Upper lobe of right lung (tissue), 1 donor: ENCODE data around the gene PIM2. TPM values are rescaled to one million over a fixed set of nuclear protein-coding genes. Genes with fewer than 3 reads are reported as not detected.

Experiments
- ATAC-seq: fragments of 200-7000 bp; cut with Tn5 transposase; one replicate; pipeline ENCODE4 v1.9.1; 2020; ENCODE audit warnings: mild to moderate bottlenecking, moderate library complexity
- DNase-seq: peaks from one replicate; pipeline ENCODE4 v3.0.0-alpha.2; 2020
- H3K27ac ChIP-seq: fragments of 200-600 bp; one replicate; pipeline ENCODE4 v1.8.0; 2022
- H3K27me3 ChIP-seq: fragments of 200-600 bp; one replicate; pipeline ENCODE4 v1.8.0; 2022; ENCODE audit warnings: mild to moderate bottlenecking
- H3K36me3 ChIP-seq: fragments of 200-600 bp; one replicate; pipeline ENCODE4 v1.8.0; 2022
- H3K4me1 ChIP-seq: fragments of 200-600 bp; one replicate; pipeline ENCODE4 v1.8.0; 2022
- H3K4me3 ChIP-seq: fragments of 200-600 bp; one replicate; pipeline ENCODE4 v1.8.0; 2022; ENCODE audit warnings: mild to moderate bottlenecking
- H3K9me3 ChIP-seq: fragments of 200-600 bp; one replicate; pipeline ENCODE4 v1.8.0; 2022
- intact Hi-C: fragments of 100-400 bp; cut with DNase I; formaldehyde crosslinking; loops from one replicate; pipeline ENCODE4 v1.11.0; 2022
- total RNA-seq: library from RNA; stranded (reverse); fragmentation: NEBNext Ultra II Directional; extraction: Animal tissue kit (Norgen Biotek cat#: 25700); gene quantifications from one replicate; pipeline ENCODE4 v1.2.1, GENCODE V29; 2021
- TF ChIP-seq, protein P1 (sequence below): fragments of 200-600 bp; IDR thresholded peaks from one replicate; pipeline ENCODE4 v1.8.0; 2022; ENCODE audit warnings: antibody characterized with exemption
- donor health status: DM: no; HTN: yes; CAD: no; lungs with severe emphysema.

The PIM2 gene
- total RNA-seq, 1 donor from 2014 or later = 14.4 TPM

DNA sequence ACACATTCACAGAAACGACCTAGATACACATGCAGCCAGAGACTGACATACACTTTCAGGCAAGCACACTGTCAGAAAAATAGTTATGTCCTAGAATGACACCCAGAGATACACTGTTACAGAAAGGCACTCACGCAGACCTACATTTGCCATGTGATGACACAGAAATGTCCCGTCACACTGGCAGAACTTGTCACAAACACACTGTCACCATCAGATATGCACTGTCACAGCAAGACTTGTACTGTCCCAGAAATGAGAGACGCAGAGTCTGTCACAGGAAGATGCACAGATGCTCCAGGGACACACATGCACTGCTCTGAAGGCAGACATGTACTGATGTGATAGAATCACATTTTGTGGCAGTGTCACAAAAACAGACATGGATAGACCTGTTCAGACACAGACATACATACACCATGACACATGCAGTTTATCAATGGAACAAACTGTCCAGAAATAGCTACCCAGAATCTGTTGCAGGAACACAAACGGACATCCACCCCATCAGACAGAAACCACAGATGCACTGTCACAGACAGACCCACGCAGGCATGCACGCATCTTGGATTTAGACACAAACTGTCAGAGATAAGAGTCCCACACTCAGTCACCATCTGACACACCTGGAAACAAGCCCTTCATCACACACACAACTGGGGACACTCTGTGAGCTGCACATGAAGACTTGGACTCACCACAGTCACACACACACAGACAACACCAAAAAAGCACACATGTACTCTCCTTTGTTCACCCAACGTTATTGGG lies 1.3 kb upstream of the PIM2 start:
- peak overlapping the region; percentile 57 for H3K4me3 ChIP-seq
- DNase-seq (no peak), ATAC-seq (no peak)
- H3K36me3 ChIP-seq = peaks cover 13% of the 10 kb centered on the region
- intact Hi-C loops = no loop called here
- TF ChIP-seq, protein P1, sequence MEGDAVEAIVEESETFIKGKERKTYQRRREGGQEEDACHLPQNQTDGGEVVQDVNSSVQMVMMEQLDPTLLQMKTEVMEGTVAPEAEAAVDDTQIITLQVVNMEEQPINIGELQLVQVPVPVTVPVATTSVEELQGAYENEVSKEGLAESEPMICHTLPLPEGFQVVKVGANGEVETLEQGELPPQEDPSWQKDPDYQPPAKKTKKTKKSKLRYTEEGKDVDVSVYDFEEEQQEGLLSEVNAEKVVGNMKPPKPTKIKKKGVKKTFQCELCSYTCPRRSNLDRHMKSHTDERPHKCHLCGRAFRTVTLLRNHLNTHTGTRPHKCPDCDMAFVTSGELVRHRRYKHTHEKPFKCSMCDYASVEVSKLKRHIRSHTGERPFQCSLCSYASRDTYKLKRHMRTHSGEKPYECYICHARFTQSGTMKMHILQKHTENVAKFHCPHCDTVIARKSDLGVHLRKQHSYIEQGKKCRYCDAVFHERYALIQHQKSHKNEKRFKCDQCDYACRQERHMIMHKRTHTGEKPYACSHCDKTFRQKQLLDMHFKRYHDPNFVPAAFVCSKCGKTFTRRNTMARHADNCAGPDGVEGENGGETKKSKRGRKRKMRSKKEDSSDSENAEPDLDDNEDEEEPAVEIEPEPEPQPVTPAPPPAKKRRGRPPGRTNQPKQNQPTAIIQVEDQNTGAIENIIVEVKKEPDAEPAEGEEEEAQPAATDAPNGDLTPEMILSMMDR = no peak
- peaks cover 6% of the 10 kb centered on the region for H3K4me1 ChIP-seq
- peak overlapping the region; percentile 89 for H3K27ac ChIP-seq
- H3K27me3 ChIP-seq = no peaks in the 10 kb centered on the region
- no peaks in the 10 kb centered on the region for H3K9me3 ChIP-seq

GRCh38 chrX:48919360-48919841 lies 577 bp upstream of the PIM2 start:
- ATAC-seq = peak; percentile 3
- H3K4me3 ChIP-seq = peak overlapping the region; percentile 57
- H3K4me1 ChIP-seq = peaks cover 6% of the 10 kb centered on the region
- TF ChIP-seq, protein P1 = no peak
- H3K27me3 ChIP-seq = no peaks in the 10 kb centered on the region
- intact Hi-C loops = no loop called here
- no peak for DNase-seq
- no peaks in the 10 kb centered on the region for H3K9me3 ChIP-seq
- H3K27ac ChIP-seq = peak overlapping the region; percentile 89
- peaks cover 13% of the 10 kb centered on the region for H3K36me3 ChIP-seq

- no peaks in the 10 kb centered on the region for H3K9me3 ChIP-seq
- no peaks in the 10 kb centered on the region for H3K27me3 ChIP-seq
- peak overlapping the region; percentile 57 for H3K4me3 ChIP-seq
- TF ChIP-seq, protein P1 = no peak
- intact Hi-C loops = no loop called here
- ATAC-seq = no peak
- H3K4me1 ChIP-seq = peaks cover 6% of the 10 kb centered on the region
- DNase-seq = no peak
- H3K27ac ChIP-seq = peak overlapping the region; percentile 89
- peaks cover 9% of the 10 kb centered on the region for H3K36me3 ChIP-seq
Observed at GRCh38 chrX:48918301-48918642, 552 bp downstream of the PIM2 start.

DNA sequence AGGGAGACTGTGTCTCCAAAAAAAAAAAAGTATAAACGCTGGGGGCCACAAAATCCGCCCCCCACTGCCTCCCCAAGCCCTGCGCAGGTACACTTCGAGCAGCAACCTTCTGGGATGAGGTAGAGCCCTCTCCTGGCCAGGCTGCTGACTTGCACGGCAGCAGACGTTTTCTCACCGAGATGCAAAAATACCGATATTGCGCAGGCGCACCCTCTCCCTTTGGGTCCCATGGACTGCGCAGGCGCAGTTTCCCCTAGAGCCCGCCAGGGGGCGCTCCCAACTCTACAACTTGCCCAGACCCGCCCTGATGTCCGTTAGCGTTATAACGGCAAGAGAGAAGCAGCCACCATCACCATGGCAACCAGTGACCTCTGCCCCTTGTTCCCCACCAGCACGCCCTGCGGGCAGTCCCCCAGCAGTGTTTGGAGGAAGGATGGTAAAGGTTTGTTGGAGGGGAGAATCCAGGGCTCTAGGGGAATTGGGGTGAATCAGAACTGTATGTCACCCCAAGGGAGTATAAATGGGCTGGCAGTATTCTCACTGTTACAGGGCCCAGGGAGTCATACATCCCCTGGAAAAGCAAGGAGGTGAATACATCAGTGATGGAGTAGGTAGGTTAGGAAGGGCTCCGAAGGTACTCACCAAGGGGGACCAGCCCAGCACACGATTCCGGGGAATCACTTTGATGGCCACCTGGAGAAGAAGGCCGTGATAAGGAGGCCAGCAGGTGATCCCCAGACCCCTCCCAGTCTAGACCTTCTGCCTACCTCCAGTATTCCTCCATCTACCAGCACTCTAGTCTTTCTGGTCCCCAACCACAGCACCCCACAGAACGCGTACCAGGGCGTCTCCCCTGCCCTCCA lies 1.5 kb downstream of the PIM2 start:
- Histone ChIP-seq H3K4me1 (peaks cover 6% of the 10 kb centered on the region), H3K27me3 (no peaks in the 10 kb centered on the region), H3K9me3 (no peaks in the 10 kb centered on the region), H3K4me3 (peak overlapping the region; percentile 57), H3K27ac (peak overlapping the region; percentile 89), H3K36me3 (peaks cover 1% of the 10 kb centered on the region)
- DNase-seq = peak; percentile 90
- TF ChIP-seq, protein P1 = peak; percentile 91
- intact Hi-C loops = no loop called here
- peak; percentile 86 for ATAC-seq

- intact Hi-C loops = no loop called here
- no peak for ATAC-seq
Observed at GRCh38 chrX:48914593-48915493, 4.0 kb downstream of the PIM2 start.

More at GRCh38 chrX:48914593-48915493, 4.0 kb downstream of the PIM2 start:
- H3K4me1 ChIP-seq = no peaks in the 10 kb centered on the region
- TF ChIP-seq, protein P1 = no peak
- no peak overlapping the region for H3K27ac ChIP-seq
- no peaks in the 10 kb centered on the region for H3K9me3 ChIP-seq
- H3K36me3 ChIP-seq = no peaks in the 10 kb centered on the region
- H3K4me3 ChIP-seq = no peak overlapping the region
- H3K27me3 ChIP-seq = no peaks in the 10 kb centered on the region
- DNase-seq = no peak
